K562 (cell line): Measurements from ENCODE around the gene RNASE8. TPM values are rescaled to one million over a fixed set of nuclear protein-coding genes. Genes with fewer than 3 reads are reported as not detected.

ENCODE experiments used
- ATAC-seq: fragments of 200-7000 bp; cut with Tn5 transposase; 3 replicates; pipeline ENCODE4 v1.9.1; 2020; ENCODE audit warnings: moderate library complexity
- BruUV-seq: library from RNA; stranded (reverse); fragments of 400-500 nt; replicated peaks from 2 replicates; lab custom pipeline; 2021; lab: Mats Ljungman, UMichigan
- CTCF ChIA-PET: fragments of 300-600 bp; formaldehyde crosslinking; extraction: SDS; loops from one replicate; lab custom pipeline; 2021; ENCODE audit warnings: low intra/inter-chr PET ratio; lab: Yijun Ruan, JAX
- POLR2A ChIA-PET: fragments of 300-600, 350-650 bp; sonication (Branson Sonifier 250); formaldehyde crosslinking; extraction: SDS; loops from one replicate; lab custom pipeline; 2021; ENCODE audit warnings: antibody characterized with exemption, inconsistent platforms; lab: Yijun Ruan, JAX
- DNase-seq, 4 experiments: peaks; one replicate each; pipeline versions ENCODE4 v3.0.0 to v3.0.0-alpha.2; 2011 to 2018; ENCODE audit warnings: low spot score in 3 of 4, mixed read lengths in 3 of 4; ENCODE audit errors: extremely low read depth in 1 of 4
- FAIRE-seq: peaks from 2 replicates; lab custom pipeline; 2011; peaks lifted over from hg19 to GRCh38; lab: Jason Lieb, UNC
- H2AFZ ChIP-seq: 2 replicates; pipeline ENCODE4 v1.6.0; 2011; ENCODE audit warnings: low read depth, low read length, control low read depth, inconsistent platforms
- H3K27ac ChIP-seq: fragments of 200-600 bp; 3 replicates; pipeline ENCODE4 v1.8.0; 2011; ENCODE audit warnings: low read depth, mild to moderate bottlenecking, control low read depth, inconsistent platforms, low read length, moderate library complexity, mixed read lengths; ENCODE audit errors: extremely low read depth
- H3K27me3 ChIP-seq, 2 experiments: fragments of 300-600 bp in 1 of 2; 2 replicates in 1 of 2; 3 replicates in 1 of 2; pipeline versions ENCODE4 v1.6.0 to v1.8.0; 2011; ENCODE audit warnings: inconsistent platforms in 2 of 2, low read length in 2 of 2, mild to moderate bottlenecking in 1 of 2, mixed read lengths in 1 of 2, moderate library complexity in 1 of 2; ENCODE audit not compliant: control insufficient read depth in 2 of 2, insufficient read depth in 2 of 2
- H3K36me3 ChIP-seq: fragments of 300-600 bp; 3 replicates; pipeline ENCODE4 v1.8.0; 2011; ENCODE audit warnings: mild to moderate bottlenecking, low read length, inconsistent platforms; ENCODE audit not compliant: control insufficient read depth, insufficient read depth
- H3K4me1 ChIP-seq, 2 experiments: fragments of 200-600 bp in 1 of 2; replicated peaks in 1 of 2; 2 replicates in 1 of 2; 3 replicates in 1 of 2; pipeline versions ENCODE4 v1.5.1 to v1.8.0; 2011; ENCODE audit warnings: inconsistent platforms in 2 of 2, low read length in 2 of 2, mild to moderate bottlenecking in 1 of 2, mixed read lengths in 1 of 2, moderate library complexity in 1 of 2; ENCODE audit not compliant: control insufficient read depth in 2 of 2, insufficient read depth in 2 of 2
- H3K4me2 ChIP-seq: 2 replicates; pipeline ENCODE4 v1.6.1; 2011; ENCODE audit warnings: low read length, control low read depth, inconsistent platforms, mixed read lengths; ENCODE audit not compliant: insufficient read depth
- H3K4me3 ChIP-seq: fragments of 200-600 bp; sonication (generic), shearing (Covaris generic); 2 replicates; pipeline ENCODE4 v1.5.1; 2016; ENCODE audit warnings: control low read depth, inconsistent platforms
- H3K79me2 ChIP-seq: fragments of 200-600 bp; 3 replicates; pipeline ENCODE4 v1.8.0; 2011; ENCODE audit warnings: low read length, inconsistent platforms; ENCODE audit not compliant: control insufficient read depth, insufficient read depth
- H3K9ac ChIP-seq, 2 experiments: 2 replicates each; pipeline versions ENCODE4 v1.6.0 to v1.6.1; 2011; ENCODE audit warnings: low read depth in 2 of 2, low read length in 2 of 2, control low read depth in 1 of 2, inconsistent platforms in 1 of 2, mild to moderate bottlenecking in 1 of 2, mixed read lengths in 1 of 2; ENCODE audit not compliant: insufficient read depth in 1 of 2
- H3K9me1 ChIP-seq: one replicate; pipeline ENCODE4 v1.6.0; 2011; ENCODE audit warnings: inconsistent platforms, mild to moderate bottlenecking, low read length, moderate library complexity; ENCODE audit not compliant: control insufficient read depth, insufficient read depth
- H3K9me3 ChIP-seq: replicated peaks from 2 replicates; pipeline ENCODE4 v1.5.1; 2011; ENCODE audit warnings: low read depth, low read length, inconsistent platforms; ENCODE audit not compliant: control insufficient read depth, insufficient read depth
- H4K20me1 ChIP-seq: replicated peaks from 2 replicates; pipeline ENCODE4 v1.6.1; 2011; ENCODE audit warnings: low read length, inconsistent platforms, mixed read lengths; ENCODE audit not compliant: control insufficient read depth, insufficient read depth
- CHD1 ChIP-seq: fragments of 200-600 bp; sonication (generic); IDR thresholded peaks from one replicate; pipeline ENCODE4 v1.6.1; 2012; ENCODE audit warnings: mild to moderate bottlenecking, moderate library complexity, low read length, inconsistent platforms
- KDM1A ChIP-seq, 2 experiments: fragments of 450-650 bp; IDR thresholded peaks; 2 replicates each; pipeline ENCODE4 v1.6.1; 2016; ENCODE audit warnings: mild to moderate bottlenecking in 2 of 2
- KLF10 ChIP-seq: fragments of 250-450 bp; sonication (Bioruptor Pico); IDR thresholded peaks from 2 replicates; pipeline ENCODE4 v1.6.1; 2021; ENCODE audit warnings: matching md5 sums
- NR2C1 ChIP-seq, 2 experiments: fragments of 450-650 bp; IDR thresholded peaks; 2 replicates each; pipeline ENCODE4 v1.6.1; 2017; ENCODE audit warnings: mild to moderate bottlenecking in 2 of 2, antibody characterized with exemption in 1 of 2, inconsistent platforms in 1 of 2, missing compliant biosample characterization in 1 of 2, missing genetic modification characterization in 1 of 2
- PTRF ChIP-seq: fragments of 450-650 bp; IDR thresholded peaks from 2 replicates; pipeline ENCODE4 v1.6.1; 2016; ENCODE audit warnings: mild to moderate bottlenecking, missing genetic modification characterization, missing compliant biosample characterization
- RAD21 ChIP-seq, 2 experiments: fragments of 250-450 bp in 1 of 2; fragments of 450-650 bp in 1 of 2; sonication (Bioruptor Pico) in 1 of 2; formaldehyde crosslinking in 1 of 2; IDR thresholded peaks in 1 of 2; conservative IDR thresholded peaks in 1 of 2; 2 replicates each; pipeline versions ENCODE4 v1.4.0 to v1.8.0; 2020 to 2022; ENCODE audit warnings: mild to moderate bottlenecking in 2 of 2, moderate library complexity in 1 of 2
- SMAD3 ChIP-seq: fragments of 450-650 bp; formaldehyde crosslinking; conservative IDR thresholded peaks from 2 replicates; pipeline ENCODE4 v1.4.0; 2020; ENCODE audit warnings: mild to moderate bottlenecking
- THRAP3 ChIP-seq: fragments of 450-650 bp; IDR thresholded peaks from 2 replicates; pipeline ENCODE4 v1.6.1; 2016; ENCODE audit warnings: mild to moderate bottlenecking, inconsistent platforms, borderline replicate concordance
- WGBS: fragments of 100-300 bp; shearing (Covaris generic); methylation state at CpG from one replicate; pipeline ENCODE4 v1.1.6; 2016; ENCODE audit warnings: low coverage, mixed read lengths; ENCODE audit not compliant: insufficient coverage; ENCODE audit errors: missing lambda C conversion rate; 5-methylcytosine and 5-hydroxymethylcytosine counted together
- in situ Hi-C: fragments of 300-500 bp; cut with MboI; formaldehyde crosslinking; loops from 4 replicates; pipeline ENCODE4 v1.15.0; 2018; ENCODE audit warnings: inconsistent platforms, mixed read lengths
- intact Hi-C: fragments of 100-400 bp; cut with micrococcal nuclease; formaldehyde crosslinking; loops from 2 replicates; pipeline ENCODE4 v1.14.2; 2022
- polyA plus RNA-seq, 8 experiments: library from polyadenylated mRNA; depleted of rRNA in 4 of 8; stranded (reverse) in 5 of 8; unstranded in 3 of 8; fragments of >200 nt; fragmentation: Nextera tagmentation in 2 of 8; fragmentation: Illumina TruSeq in 1 of 8; extraction: Ambion mirVana in 2 of 8; extraction: Trizol in 1 of 8; gene quantifications; 2 replicates each; pipeline versions ENCODE4 v1.2.1 to v1.2.3, GENCODE V29; 2011 to 2014; ENCODE audit warnings: inconsistent platforms in 1 of 8, missing spikeins in 1 of 8
- total RNA-seq, 7 experiments: library from RNA; depleted of rRNA in 6 of 7; stranded (reverse); fragments of >200 nt in 6 of 7; fragmentation: Illumina TruSeq in 2 of 7; extraction: Trizol in 2 of 7; gene quantifications; 2 replicates each; pipeline versions ENCODE4 v1.2.1 to v1.2.3, GENCODE V29; 2011 to 2021; ENCODE audit warnings: low replicate concordance in 1 of 7
- TF ChIP-seq, protein P1 (sequence below): sonication (generic); formaldehyde crosslinking; IDR thresholded peaks from 2 replicates; pipeline ENCODE4 v1.8.0; 2022; ENCODE audit warnings: mild to moderate bottlenecking, low read depth, missing genetic modification reagents

RNASE8 gene
- total and polyA plus RNA-seq, 9 of the 15 experiments (the other 6 are each of a cell fraction or from before 2014, with no cell fraction given) = not detected

DNA sequence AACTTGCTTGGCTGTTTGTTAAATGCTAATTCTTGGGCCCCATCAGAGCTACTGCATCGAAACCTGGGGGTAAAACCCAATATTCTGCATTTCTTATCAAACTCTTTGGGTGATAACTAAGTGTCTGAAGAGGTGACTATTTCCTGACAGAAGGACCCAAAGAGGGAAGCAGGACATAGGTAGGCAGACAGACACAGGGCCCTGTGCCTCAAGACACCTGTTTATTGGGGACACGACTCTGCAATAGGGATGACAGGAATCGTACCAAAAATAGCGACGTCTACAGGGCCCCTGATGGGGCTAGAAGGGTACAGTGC is 32.2 kb downstream of the RNASE8 start:
- in situ Hi-C loops = no loop called here
- H3K27ac ChIP-seq = no peak overlapping the region
- ATAC-seq (no peak), DNase-seq (no peak), FAIRE-seq (no peak)
- TF ChIP-seq RAD21 (CRISPR knock-in tag; conservative IDR thresholded peaks at IDR 0.05 in 1 of 2, IDR thresholded peaks at IDR 0.05 in 1 of 2) = no peak
- no peak for TF ChIP-seq NR2C1 (IDR thresholded peaks at IDR 0.05)
- TF ChIP-seq NR2C1 (tag; IDR thresholded peaks at IDR 0.05) = no peak
- TF ChIP-seq CHD1 = no peak
- TF ChIP-seq THRAP3 = no peak
- no peak for TF ChIP-seq PTRF (tag)
- TF ChIP-seq, protein P1, sequence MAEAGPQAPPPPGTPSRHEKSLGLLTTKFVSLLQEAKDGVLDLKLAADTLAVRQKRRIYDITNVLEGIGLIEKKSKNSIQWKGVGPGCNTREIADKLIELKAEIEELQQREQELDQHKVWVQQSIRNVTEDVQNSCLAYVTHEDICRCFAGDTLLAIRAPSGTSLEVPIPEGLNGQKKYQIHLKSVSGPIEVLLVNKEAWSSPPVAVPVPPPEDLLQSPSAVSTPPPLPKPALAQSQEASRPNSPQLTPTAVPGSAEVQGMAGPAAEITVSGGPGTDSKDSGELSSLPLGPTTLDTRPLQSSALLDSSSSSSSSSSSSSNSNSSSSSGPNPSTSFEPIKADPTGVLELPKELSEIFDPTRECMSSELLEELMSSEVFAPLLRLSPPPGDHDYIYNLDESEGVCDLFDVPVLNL (CRISPR knock-in tag) = no peak
- no peak for TF ChIP-seq KLF10 (CRISPR knock-in tag)
- TF ChIP-seq KDM1A (IDR thresholded peaks at IDR 0.05) = no peak
- TF ChIP-seq SMAD3 (CRISPR knock-in tag) = no peak
- H3K9me1 ChIP-seq = no peaks in the 10 kb centered on the region
- ChIA-PET CTCF (no interaction called here), POLR2A (interaction anchor here (1.5 kb wide), 1 partner anchor 146 kb away, joined by 4 read pairs; no protein-coding TSS in a partner anchor)
- peaks cover 2 to 29% of the 10 kb centered on the region in 2 experiments; a peak in 3 of 5 replicates for H3K4me1 ChIP-seq
- peaks cover 5% of the 10 kb centered on the region; the same call in 1 of the 3 replicates for H3K36me3 ChIP-seq
- no peaks in the 10 kb centered on the region for H3K9me3 ChIP-seq
- no peak overlapping the region for H2AFZ ChIP-seq
- no peak overlapping the region for H3K4me2 ChIP-seq
- H3K9ac ChIP-seq = no peak overlapping the region
- no peaks in the 10 kb centered on the region for H3K27me3 ChIP-seq
- H4K20me1 ChIP-seq = no peaks in the 10 kb centered on the region
- 81% methylated on average over 5 of the region's 5 CpGs for WGBS
- intact Hi-C loops = loop anchor here (1.0 kb wide), 1 partner anchor 22 kb away; no protein-coding TSS in a partner anchor
- no TSS peak for BruUV-seq
- H3K4me3 ChIP-seq = no peak overlapping the region
- no peaks in the 10 kb centered on the region for H3K79me2 ChIP-seq
